ENCODE measurements around the gene FRMD4A.

Gene FRMD4A

GRCh38 chr10:14186245-14186644, 144.5 kb downstream of the FRMD4A start:
- DNase-seq (ENCODE audit: low spot score) = peak; percentile 49

- peak; percentile 84 for DNase-seq (ENCODE audit: low spot score)
Measured at GRCh38 chr10:14185316-14186045, 145.2 kb downstream of the FRMD4A start.

- no peak for DNase-seq (ENCODE audit: low spot score)
Measured at GRCh38 chr10:14184841-14185315, 145.8 kb downstream of the FRMD4A start.

- no peak for DNase-seq (ENCODE audit: low spot score)
Measured at GRCh38 chr10:14182781-14183180, 147.9 kb downstream of the FRMD4A start.

GRCh38 chr10:14181567-14181936, 149.2 kb downstream of the FRMD4A start:
- DNase-seq (ENCODE audit: low spot score) = no peak

- no peak for DNase-seq (ENCODE audit: low spot score)
Measured at GRCh38 chr10:14180911-14181566, 149.7 kb downstream of the FRMD4A start.

GRCh38 chr10:14179251-14179650, 151.5 kb downstream of the FRMD4A start:
- no peak for DNase-seq (ENCODE audit: low spot score)

- DNase-seq (ENCODE audit: low spot score) = no peak
Measured at GRCh38 chr10:14173706-14174594, 156.8 kb downstream of the FRMD4A start.

- DNase-seq (ENCODE audit: low spot score) = no peak
Measured at GRCh38 chr10:14173391-14173705, 157.4 kb downstream of the FRMD4A start.

- DNase-seq (ENCODE audit: low spot score) = no peak
Measured at GRCh38 chr10:14172336-14172950, 158.3 kb downstream of the FRMD4A start.

- DNase-seq (ENCODE audit: low spot score) = no peak
Measured at GRCh38 chr10:14171336-14171735, 159.4 kb downstream of the FRMD4A start.

- DNase-seq (ENCODE audit: low spot score) = no peak
Measured at GRCh38 chr10:14163377-14164086, 167.2 kb downstream of the FRMD4A start.

- no peak for DNase-seq (ENCODE audit: low spot score)
Measured at GRCh38 chr10:14162629-14163344, 167.9 kb downstream of the FRMD4A start.

- DNase-seq (ENCODE audit: low spot score) = no peak
Measured at GRCh38 chr10:14162061-14162460, 168.7 kb downstream of the FRMD4A start.

GRCh38 chr10:14160299-14160698, 170.4 kb downstream of the FRMD4A start:
- DNase-seq (ENCODE audit: low spot score) = no peak

GRCh38 chr10:14158575-14158974, 172.1 kb downstream of the FRMD4A start:
- DNase-seq (ENCODE audit: low spot score) = no peak

GRCh38 chr10:14156104-14156503, 174.6 kb downstream of the FRMD4A start:
- DNase-seq (ENCODE audit: low spot score) = no peak

- no peak for DNase-seq (ENCODE audit: low spot score)
Measured at GRCh38 chr10:14153570-14154055, 177.1 kb downstream of the FRMD4A start.

GRCh38 chr10:14151571-14151970, 179.2 kb downstream of the FRMD4A start:
- no peak for DNase-seq (ENCODE audit: low spot score)

- DNase-seq (ENCODE audit: low spot score) = no peak
Measured at GRCh38 chr10:14150526-14150925, 180.2 kb downstream of the FRMD4A start.

- DNase-seq (ENCODE audit: low spot score) = peak; percentile 43
Measured at GRCh38 chr10:14146501-14146900, 184.2 kb downstream of the FRMD4A start.
